Measurements from ENCODE around the gene DSCAML1. TPM values are rescaled to one million over a fixed set of nuclear protein-coding genes. Genes with fewer than 3 reads are reported as not detected.

The DSCAML1 gene
- total RNA-seq, 1 experiment from 2014 or later: 0.15 TPM

DNA sequence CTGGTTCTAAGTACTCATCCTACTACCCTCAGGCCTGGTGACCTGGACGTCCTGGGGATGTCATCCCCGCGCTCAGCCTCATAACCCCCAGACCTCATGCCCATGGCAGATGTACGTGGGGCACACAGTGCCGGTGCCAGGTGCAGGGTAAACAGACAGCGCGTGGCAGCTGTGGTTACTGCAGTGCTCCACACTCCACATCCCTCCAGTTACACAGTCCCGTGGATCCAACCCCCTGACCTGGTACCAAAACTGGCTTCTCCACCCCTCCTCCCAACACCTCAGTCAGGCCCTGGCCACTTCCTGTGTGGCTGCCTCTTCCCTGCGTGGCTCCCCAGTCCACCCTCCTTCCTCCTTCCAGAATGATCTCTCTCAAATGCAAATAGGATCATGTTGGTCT is 95.2 kb downstream of the DSCAML1 start:
- H3K4me1 ChIP-seq (ENCODE audit: insufficient read depth, low read length): peaks cover 6% of the 10 kb centered on the region
- H4K5ac ChIP-seq (ENCODE audit: insufficient read length, low read depth, low read length): no peak overlapping the region
- no peak overlapping the region for H3K4ac ChIP-seq (ENCODE audit: low read depth, low read length)
- no peaks in the 10 kb centered on the region for H3K79me1 ChIP-seq (ENCODE audit: insufficient read depth, low read depth, low read length, poor library complexity, severe bottlenecking)
- H3K4me2 ChIP-seq (ENCODE audit: insufficient read depth, insufficient read length, low read length): no peak overlapping the region
- H3K9me3 ChIP-seq (ENCODE audit: control insufficient read depth, low read depth, low read length): no peaks in the 10 kb centered on the region
- no peak overlapping the region for H2BK5ac ChIP-seq (ENCODE audit: insufficient read length, low read length)
- no peaks in the 10 kb centered on the region for H4K20me1 ChIP-seq (ENCODE audit: control insufficient read depth, insufficient read depth, insufficient read length)
- no peak overlapping the region for H3K14ac ChIP-seq (ENCODE audit: insufficient read depth, low read length)
- no peak overlapping the region for H2BK15ac ChIP-seq (ENCODE audit: low read depth, low read length)
- peaks cover 11% of the 10 kb centered on the region for H3K27me3 Mint-ChIP-seq (ENCODE audit: low read depth)
- H3K4me3 Mint-ChIP-seq: no peak overlapping the region
- H2BK20ac ChIP-seq (ENCODE audit: low read depth, low read length, poor library complexity, severe bottlenecking): no peak overlapping the region
- H3K18ac ChIP-seq (ENCODE audit: insufficient read length, low read depth, low read length): no peak overlapping the region
- H2BK12ac ChIP-seq (ENCODE audit: insufficient read length, low read depth, low read length): no peak overlapping the region
- no peak overlapping the region for H2AK5ac ChIP-seq (ENCODE audit: insufficient read length, low read length)
- H3K36me3 Mint-ChIP-seq (ENCODE audit: insufficient read depth in 1 of 3, low read depth in 3 of 3): no peaks in the 10 kb centered on the region
- no peak overlapping the region for H4K8ac ChIP-seq (replicated peaks; ENCODE audit: insufficient read length, low read depth, low read length)
- no peak overlapping the region for H3K56ac ChIP-seq (ENCODE audit: insufficient read length, low read depth, low read length)
- WGBS (ENCODE audit: extremely low coverage, insufficient read length, low lambda C conversion rate): no CpG with 5 or more reads among the region's 9 CpGs
- DNase-seq: no peak
- no peak overlapping the region for H2BK120ac ChIP-seq (ENCODE audit: low read depth, low read length, poor library complexity, severe bottlenecking)
- H2AFZ ChIP-seq (ENCODE audit: low read length): no peak overlapping the region
- H3K9ac ChIP-seq (ENCODE audit: extremely low read depth, insufficient read length, low read length): no peak overlapping the region
- H3K27ac Mint-ChIP-seq: no peak overlapping the region
- no peak overlapping the region for H3T11ph ChIP-seq (ENCODE audit: low read length)
- H3K27me3 ChIP-seq (ENCODE audit: insufficient read depth, low read length): no peaks in the 10 kb centered on the region
- no peaks in the 10 kb centered on the region for H3K9me3 Mint-ChIP-seq
- TF ChIP-seq, protein P1, sequence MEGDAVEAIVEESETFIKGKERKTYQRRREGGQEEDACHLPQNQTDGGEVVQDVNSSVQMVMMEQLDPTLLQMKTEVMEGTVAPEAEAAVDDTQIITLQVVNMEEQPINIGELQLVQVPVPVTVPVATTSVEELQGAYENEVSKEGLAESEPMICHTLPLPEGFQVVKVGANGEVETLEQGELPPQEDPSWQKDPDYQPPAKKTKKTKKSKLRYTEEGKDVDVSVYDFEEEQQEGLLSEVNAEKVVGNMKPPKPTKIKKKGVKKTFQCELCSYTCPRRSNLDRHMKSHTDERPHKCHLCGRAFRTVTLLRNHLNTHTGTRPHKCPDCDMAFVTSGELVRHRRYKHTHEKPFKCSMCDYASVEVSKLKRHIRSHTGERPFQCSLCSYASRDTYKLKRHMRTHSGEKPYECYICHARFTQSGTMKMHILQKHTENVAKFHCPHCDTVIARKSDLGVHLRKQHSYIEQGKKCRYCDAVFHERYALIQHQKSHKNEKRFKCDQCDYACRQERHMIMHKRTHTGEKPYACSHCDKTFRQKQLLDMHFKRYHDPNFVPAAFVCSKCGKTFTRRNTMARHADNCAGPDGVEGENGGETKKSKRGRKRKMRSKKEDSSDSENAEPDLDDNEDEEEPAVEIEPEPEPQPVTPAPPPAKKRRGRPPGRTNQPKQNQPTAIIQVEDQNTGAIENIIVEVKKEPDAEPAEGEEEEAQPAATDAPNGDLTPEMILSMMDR (conservative IDR thresholded peaks at IDR 0.05): no peak
- H3K4me1 Mint-ChIP-seq: peaks cover 23 to 43% of the 10 kb centered on the region in 2 experiments
- H3K23me2 ChIP-seq (ENCODE audit: insufficient read length, low read depth, low read length, poor library complexity, severe bottlenecking): no peaks in the 10 kb centered on the region
- no peak overlapping the region for H3K27ac ChIP-seq (ENCODE audit: insufficient read length, low read depth, low read length)
- H3K23ac ChIP-seq (ENCODE audit: insufficient read length, low read depth, low read length): no peak overlapping the region
- no peak overlapping the region for H4K91ac ChIP-seq (ENCODE audit: insufficient read length, low read depth, low read length)
- no peaks in the 10 kb centered on the region for H3K79me2 ChIP-seq (ENCODE audit: insufficient read depth, low read length)

All from H9 (cell line).